ENCODE data around the gene OR6K3.
"Not testable (repeated sequence)": the region's sequence is repeated elsewhere in the genome, so short reads cannot be mapped to it uniquely, and the experiment has no call there.

The OR6K3 gene

DNA sequence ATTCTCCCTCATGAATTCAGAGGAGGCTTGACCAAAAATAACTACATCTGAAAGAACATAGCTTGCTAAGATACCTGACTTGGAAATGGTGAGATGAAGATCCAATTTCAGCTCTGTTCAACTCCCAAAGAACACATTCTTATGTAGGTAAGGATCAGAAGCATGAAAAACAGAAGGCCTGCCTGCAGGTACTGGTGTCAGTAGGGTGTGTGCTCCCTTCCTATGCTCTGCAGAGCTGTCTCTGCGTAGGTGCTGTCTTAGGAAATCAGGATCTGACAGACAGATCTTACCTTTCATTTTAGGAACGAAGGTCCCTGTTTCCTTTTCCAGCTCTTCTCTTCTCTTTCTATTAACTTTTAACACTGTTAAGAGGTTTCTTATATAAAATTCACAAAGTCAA lies 14.4 kb downstream of the OR6K3 start:
- no peak for TF ChIP-seq CTCF (conservative IDR thresholded peaks at IDR 0.05; ENCODE audit: low read length)
- no peak for DNase-seq (ENCODE audit: low read depth)
- H3K4me3 ChIP-seq (ENCODE audit: low read length): no peak overlapping the region

GRCh38 chr1:158700552-158700951 lies 20.0 kb downstream of the OR6K3 start, which contains the start of gene OR6K2:
OR6K2 (minus strand) TSS chr1:158700652; CDS start chr1:158700652, 0 bp downstream.
- no peak for DNase-seq (ENCODE audit: low read depth)
- H3K4me3 ChIP-seq (ENCODE audit: low read length): no peak within 1 kb of the TSS
- no peak for TF ChIP-seq CTCF (conservative IDR thresholded peaks at IDR 0.05; ENCODE audit: low read length)

- no peak for DNase-seq (ENCODE audit: low read depth)
- no peak for TF ChIP-seq CTCF (conservative IDR thresholded peaks at IDR 0.05; ENCODE audit: low read length)
- H3K4me3 ChIP-seq (ENCODE audit: low read length): no peak overlapping the region
These were observed 25.9 kb downstream of the OR6K3 start for GRCh38 chr1:158694596-158694995.

DNA sequence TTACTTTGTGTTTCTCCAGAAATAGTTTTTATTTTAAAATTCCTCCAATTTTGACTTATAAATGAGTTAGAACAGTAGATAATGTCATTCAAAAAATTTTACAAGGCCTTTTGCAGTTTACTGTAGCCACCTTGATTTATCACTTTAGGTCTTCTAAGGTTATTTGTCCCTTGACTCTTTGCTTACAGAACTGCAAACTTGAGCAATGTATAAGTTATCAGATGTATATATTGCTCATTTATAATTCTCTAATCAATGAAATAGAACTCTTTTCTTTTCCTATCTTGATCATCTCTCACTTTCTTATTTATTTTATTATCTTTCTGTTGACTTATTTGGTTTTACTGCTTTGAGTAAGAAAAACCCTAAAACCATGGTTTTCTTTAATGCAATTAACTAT lies 28.2 kb downstream of the OR6K3 start:
- no peak overlapping the region for H3K4me3 ChIP-seq (ENCODE audit: low read length)
- TF ChIP-seq CTCF (conservative IDR thresholded peaks at IDR 0.05; ENCODE audit: low read length): no peak

GRCh38 chr1:158691907-158692306 lies 28.6 kb downstream of the OR6K3 start:
- no peak overlapping the region for H3K4me3 ChIP-seq (ENCODE audit: low read length)
- TF ChIP-seq CTCF (conservative IDR thresholded peaks at IDR 0.05; ENCODE audit: low read length): no peak
- no peak for DNase-seq (ENCODE audit: low read depth)

More for the DNA sequence above, 28.2 kb downstream of the OR6K3 start:
- DNase-seq (ENCODE audit: low read depth): no peak

- DNase-seq (ENCODE audit: low read depth); H3K4me3 ChIP-seq (ENCODE audit: low read length): not testable (repeated sequence)
These were observed 29.4 kb downstream of the OR6K3 start for GRCh38 chr1:158691149-158691548.

- DNase-seq (ENCODE audit: low read depth): no peak
- no peak for TF ChIP-seq CTCF (conservative IDR thresholded peaks at IDR 0.05; ENCODE audit: low read length)
- H3K4me3 ChIP-seq (ENCODE audit: low read length): no peak overlapping the region
These were observed 30.6 kb downstream of the OR6K3 start for GRCh38 chr1:158689875-158690274.

GRCh38 chr1:158689110-158689509 lies 31.4 kb downstream of the OR6K3 start:
- TF ChIP-seq CTCF (conservative IDR thresholded peaks at IDR 0.05; ENCODE audit: low read length): no peak
- no peak for DNase-seq (ENCODE audit: low read depth)
- no peak overlapping the region for H3K4me3 ChIP-seq (ENCODE audit: low read length)

DNA sequence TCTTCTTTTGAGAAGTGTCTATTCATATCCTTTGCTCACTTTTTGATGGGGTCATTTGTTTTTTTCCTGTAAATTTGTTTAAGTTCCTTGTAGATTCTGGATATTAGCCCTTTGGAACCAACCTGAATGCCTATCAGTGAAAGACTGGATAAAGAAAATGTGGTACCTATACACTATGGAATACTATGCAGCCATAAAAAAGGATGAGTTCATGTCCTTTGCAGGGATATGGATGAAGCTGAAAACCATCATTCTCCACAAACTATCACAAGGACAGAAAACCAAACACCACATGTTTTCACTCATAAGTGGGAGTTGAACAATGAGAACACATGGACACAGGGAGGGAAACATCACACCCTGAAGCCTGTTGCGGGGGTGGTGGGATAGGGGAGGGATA lies 32.2 kb downstream of the OR6K3 start:
- not testable (repeated sequence) for H3K4me3 ChIP-seq (ENCODE audit: low read length); DNase-seq (ENCODE audit: low read depth)
